ENCODE results near the gene RBM8A.

The RBM8A gene

GRCh38 chr1:145895471-145895870 is 31.8 kb downstream of the RBM8A start:
- Histone ChIP-seq H3K4me3 (ENCODE audit: insufficient read depth, low read depth, low read length, poor library complexity, severe bottlenecking) (no peak overlapping the region), H3K9me3 (ENCODE audit: control insufficient read depth, low read length) (no peaks in the 10 kb centered on the region), H3K27ac (ENCODE audit: insufficient read depth, low read length, poor library complexity, severe bottlenecking) (no peak overlapping the region), H3K27me3 (replicated peaks; ENCODE audit: control insufficient read depth, insufficient read depth, low read length, poor library complexity, severe bottlenecking) (no peaks in the 10 kb centered on the region), H3K4me1 (ENCODE audit: control insufficient read depth, insufficient read depth, low read length, poor library complexity, severe bottlenecking) (no peaks in the 10 kb centered on the region), H3K36me3 (ENCODE audit: control insufficient read depth, insufficient read depth, low read length) (no peaks in the 10 kb centered on the region)
- DNase-seq, result no peak

- Histone ChIP-seq H3K27me3 (replicated peaks; ENCODE audit: control insufficient read depth, insufficient read depth, low read length, poor library complexity, severe bottlenecking) (no peaks in the 10 kb centered on the region), H3K27ac (ENCODE audit: insufficient read depth, low read length, poor library complexity, severe bottlenecking) (no peak overlapping the region), H3K36me3 (ENCODE audit: control insufficient read depth, insufficient read depth, low read length) (no peaks in the 10 kb centered on the region), H3K9me3 (ENCODE audit: control insufficient read depth, low read length) (no peaks in the 10 kb centered on the region), H3K4me1 (ENCODE audit: control insufficient read depth, insufficient read depth, low read length, poor library complexity, severe bottlenecking) (no peaks in the 10 kb centered on the region), H3K4me3 (ENCODE audit: insufficient read depth, low read depth, low read length, poor library complexity, severe bottlenecking) (no peak overlapping the region)
- no peak for DNase-seq
These were observed 33.8 kb downstream of the RBM8A start for GRCh38 chr1:145893306-145894055.

- DNase-seq, result no peak
- Histone ChIP-seq H3K9me3 (ENCODE audit: control insufficient read depth, low read length) (no peaks in the 10 kb centered on the region), H3K4me3 (ENCODE audit: insufficient read depth, low read depth, low read length, poor library complexity, severe bottlenecking) (no peak overlapping the region), H3K4me1 (ENCODE audit: control insufficient read depth, insufficient read depth, low read length, poor library complexity, severe bottlenecking) (no peaks in the 10 kb centered on the region), H3K27ac (ENCODE audit: insufficient read depth, low read length, poor library complexity, severe bottlenecking) (no peak overlapping the region), H3K36me3 (ENCODE audit: control insufficient read depth, insufficient read depth, low read length) (no peaks in the 10 kb centered on the region), H3K27me3 (replicated peaks; ENCODE audit: control insufficient read depth, insufficient read depth, low read length, poor library complexity, severe bottlenecking) (no peaks in the 10 kb centered on the region)
These were observed 34.7 kb downstream of the RBM8A start for GRCh38 chr1:145892486-145893087.

GRCh38 chr1:145891587-145892485 is 35.4 kb downstream of the RBM8A start:
- no peaks in the 10 kb centered on the region for H3K4me1 ChIP-seq (ENCODE audit: control insufficient read depth, insufficient read depth, low read length, poor library complexity, severe bottlenecking)
- H3K27ac ChIP-seq (ENCODE audit: insufficient read depth, low read length, poor library complexity, severe bottlenecking), result no peak overlapping the region
- H3K36me3 ChIP-seq (ENCODE audit: control insufficient read depth, insufficient read depth, low read length), result no peaks in the 10 kb centered on the region
- no peak overlapping the region for H3K4me3 ChIP-seq (ENCODE audit: insufficient read depth, low read depth, low read length, poor library complexity, severe bottlenecking)
- no peaks in the 10 kb centered on the region for H3K27me3 ChIP-seq (replicated peaks; ENCODE audit: control insufficient read depth, insufficient read depth, low read length, poor library complexity, severe bottlenecking)
- peak; percentile 4 to 37 (median 5) for DNase-seq
- no peaks in the 10 kb centered on the region for H3K9me3 ChIP-seq (ENCODE audit: control insufficient read depth, low read length)

GRCh38 chr1:145891143-145891542 is 36.1 kb downstream of the RBM8A start:
- H3K27ac ChIP-seq (ENCODE audit: insufficient read depth, low read length, poor library complexity, severe bottlenecking), result no peak overlapping the region
- no peaks in the 10 kb centered on the region for H3K36me3 ChIP-seq (ENCODE audit: control insufficient read depth, insufficient read depth, low read length)
- no peak overlapping the region for H3K4me3 ChIP-seq (ENCODE audit: insufficient read depth, low read depth, low read length, poor library complexity, severe bottlenecking)
- H3K4me1 ChIP-seq (ENCODE audit: control insufficient read depth, insufficient read depth, low read length, poor library complexity, severe bottlenecking), result peaks cover under 1% of the 10 kb centered on the region
- H3K9me3 ChIP-seq (ENCODE audit: control insufficient read depth, low read length), result no peaks in the 10 kb centered on the region
- DNase-seq, result no peak
- no peaks in the 10 kb centered on the region for H3K27me3 ChIP-seq (replicated peaks; ENCODE audit: control insufficient read depth, insufficient read depth, low read length, poor library complexity, severe bottlenecking)

GRCh38 chr1:145889722-145890121 is 37.6 kb downstream of the RBM8A start:
- H3K27me3 ChIP-seq (replicated peaks; ENCODE audit: control insufficient read depth, insufficient read depth, low read length, poor library complexity, severe bottlenecking), result peaks cover under 1% of the 10 kb centered on the region

GRCh38 chr1:145887631-145888030 is 39.7 kb downstream of the RBM8A start:
- no peaks in the 10 kb centered on the region for H3K36me3 ChIP-seq (ENCODE audit: control insufficient read depth, insufficient read depth, low read length)
- H3K27ac ChIP-seq (ENCODE audit: insufficient read depth, low read length, poor library complexity, severe bottlenecking), result no peak overlapping the region
- no peak for DNase-seq
- H3K27me3 ChIP-seq (replicated peaks; ENCODE audit: control insufficient read depth, insufficient read depth, low read length, poor library complexity, severe bottlenecking), result peaks cover 8% of the 10 kb centered on the region
- H3K9me3 ChIP-seq (ENCODE audit: control insufficient read depth, low read length), result no peaks in the 10 kb centered on the region
- H3K4me3 ChIP-seq (ENCODE audit: insufficient read depth, low read depth, low read length, poor library complexity, severe bottlenecking), result no peak overlapping the region
- peaks cover 13% of the 10 kb centered on the region for H3K4me1 ChIP-seq (ENCODE audit: control insufficient read depth, insufficient read depth, low read length, poor library complexity, severe bottlenecking)

More at GRCh38 chr1:145889722-145890121, 37.6 kb downstream of the RBM8A start:
- Histone ChIP-seq H3K27ac (ENCODE audit: insufficient read depth, low read length, poor library complexity, severe bottlenecking) (no peak overlapping the region), H3K4me1 (ENCODE audit: control insufficient read depth, insufficient read depth, low read length, poor library complexity, severe bottlenecking) (peaks cover 13% of the 10 kb centered on the region), H3K4me3 (ENCODE audit: insufficient read depth, low read depth, low read length, poor library complexity, severe bottlenecking) (no peak overlapping the region), H3K36me3 (ENCODE audit: control insufficient read depth, insufficient read depth, low read length) (no peaks in the 10 kb centered on the region), H3K9me3 (ENCODE audit: control insufficient read depth, low read length) (no peaks in the 10 kb centered on the region)
- no peak for DNase-seq

- peaks cover 8% of the 10 kb centered on the region for H3K27me3 ChIP-seq (replicated peaks; ENCODE audit: control insufficient read depth, insufficient read depth, low read length, poor library complexity, severe bottlenecking)
- H3K9me3 ChIP-seq (ENCODE audit: control insufficient read depth, low read length), result no peaks in the 10 kb centered on the region
- no peak overlapping the region for H3K4me3 ChIP-seq (ENCODE audit: insufficient read depth, low read depth, low read length, poor library complexity, severe bottlenecking)
- H3K4me1 ChIP-seq (ENCODE audit: control insufficient read depth, insufficient read depth, low read length, poor library complexity, severe bottlenecking), result peaks cover 13% of the 10 kb centered on the region
- H3K27ac ChIP-seq (ENCODE audit: insufficient read depth, low read length, poor library complexity, severe bottlenecking), result no peak overlapping the region
- DNase-seq, result no peak
- H3K36me3 ChIP-seq (ENCODE audit: control insufficient read depth, insufficient read depth, low read length), result no peaks in the 10 kb centered on the region
These were observed 40.5 kb downstream of the RBM8A start for GRCh38 chr1:145886816-145887215.

GRCh38 chr1:145886390-145886789 is 40.9 kb downstream of the RBM8A start:
- H3K36me3 ChIP-seq (ENCODE audit: control insufficient read depth, insufficient read depth, low read length), result no peaks in the 10 kb centered on the region
- peaks cover 8% of the 10 kb centered on the region for H3K27me3 ChIP-seq (replicated peaks; ENCODE audit: control insufficient read depth, insufficient read depth, low read length, poor library complexity, severe bottlenecking)
- DNase-seq, result no peak
- no peaks in the 10 kb centered on the region for H3K9me3 ChIP-seq (ENCODE audit: control insufficient read depth, low read length)
- H3K4me3 ChIP-seq (ENCODE audit: insufficient read depth, low read depth, low read length, poor library complexity, severe bottlenecking), result peak overlapping the region; percentile 69
- no peak overlapping the region for H3K27ac ChIP-seq (ENCODE audit: insufficient read depth, low read length, poor library complexity, severe bottlenecking)
- H3K4me1 ChIP-seq (ENCODE audit: control insufficient read depth, insufficient read depth, low read length, poor library complexity, severe bottlenecking), result peaks cover 13% of the 10 kb centered on the region
